Stimulated activated CD4-positive, alpha-beta T cell treated with anti-CD3 and anti-CD28 coated beads, Interleukin-15, amount 100 ng/mL, for 48 hours (primary cell): ENCODE results near the gene ADTRP.

Experiments used
- DNase-seq, 2 donors: peaks; one replicate each; pipeline ENCODE4 v3.0.0-alpha.2; 2020; ENCODE audit warnings: low read depth in 2 of 2

The ADTRP gene

GRCh38 chr6:11724286-11724685 lies 54.3 kb downstream of the ADTRP start:
- DNase-seq = no peak

GRCh38 chr6:11722805-11723631 lies 55.6 kb downstream of the ADTRP start:
- DNase-seq = no peak

- no peak for DNase-seq
Measured at GRCh38 chr6:11722220-11722619, 56.4 kb downstream of the ADTRP start.

- DNase-seq = no peak
Measured at GRCh38 chr6:11718463-11718862, 60.1 kb downstream of the ADTRP start.

GRCh38 chr6:11718031-11718430 lies 60.6 kb downstream of the ADTRP start:
- DNase-seq = no peak

- no peak for DNase-seq
Measured at GRCh38 chr6:11714798-11715285, 63.8 kb downstream of the ADTRP start.

- no peak for DNase-seq
Measured at GRCh38 chr6:11714116-11714797, 64.3 kb downstream of the ADTRP start.

- DNase-seq = no peak
Measured at GRCh38 chr6:11712760-11713159, 65.8 kb downstream of the ADTRP start.

- DNase-seq = no peak
Measured at GRCh38 chr6:11711984-11712711, 66.5 kb downstream of the ADTRP start.

GRCh38 chr6:11711003-11711983 lies 67.3 kb downstream of the ADTRP start:
- peak; percentile 59 to 72 for DNase-seq

GRCh38 chr6:11710311-11710761 lies 68.3 kb downstream of the ADTRP start:
- DNase-seq = peak; percentile 52 to 66

GRCh38 chr6:11706171-11706570 lies 72.4 kb downstream of the ADTRP start:
- no peak for DNase-seq

GRCh38 chr6:11705483-11705882 lies 73.1 kb downstream of the ADTRP start:
- no peak for DNase-seq

GRCh38 chr6:11705069-11705468 lies 73.5 kb downstream of the ADTRP start:
- DNase-seq = peak in 1 of 2 donors; percentile 29

GRCh38 chr6:11703725-11704124 lies 74.9 kb downstream of the ADTRP start:
- no peak for DNase-seq

GRCh38 chr6:11702500-11703130 lies 76.0 kb downstream of the ADTRP start:
- no peak for DNase-seq

GRCh38 chr6:11702089-11702488 lies 76.5 kb downstream of the ADTRP start:
- DNase-seq = no peak

GRCh38 chr6:11701573-11701972 lies 77.0 kb downstream of the ADTRP start:
- no peak for DNase-seq

GRCh38 chr6:11700118-11700718 lies 78.4 kb downstream of the ADTRP start:
- DNase-seq = no peak

- DNase-seq = no peak
Measured at GRCh38 chr6:11699576-11699975, 79.0 kb downstream of the ADTRP start.
